ENCODE data around the gene IRF7.

DNA sequence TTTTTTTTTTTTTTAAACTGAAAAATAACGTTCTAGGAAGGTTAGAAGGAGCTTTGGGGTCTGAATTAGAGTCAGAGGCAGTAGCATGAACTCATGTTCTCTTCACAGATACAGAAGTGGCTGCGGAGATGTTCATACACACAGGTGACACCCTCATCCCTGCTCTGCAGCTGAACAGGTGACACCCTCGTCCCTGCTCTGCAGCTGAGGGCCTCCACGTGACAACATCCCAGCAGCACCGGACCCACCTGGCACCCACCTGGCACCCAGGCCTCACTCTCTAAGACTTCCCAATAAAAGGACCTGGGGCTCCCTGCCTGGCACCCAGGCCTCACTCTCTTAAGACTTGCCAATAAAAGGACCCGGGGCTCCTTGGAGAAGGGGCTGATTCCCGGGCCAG lies 41.1 kb upstream of the IRF7 start:
- TF ChIP-seq EZH2 (IDR thresholded peaks at IDR 0.05) (no peak), POLR2AphosphoS5 (IDR thresholded peaks at IDR 0.05; ENCODE audit: low read depth, low read length) (no peak), CTCF (IDR thresholded peaks at IDR 0.05 in 2 of 3, conservative IDR thresholded peaks at IDR 0.05 in 1 of 3; ENCODE audit: borderline replicate concordance in 1 of 3, insufficient read depth in 1 of 3, low read depth in 2 of 3, low read length in 2 of 3) (no peak), MAX (IDR thresholded peaks at IDR 0.05) (no peak)
- TF ChIP-seq, protein P1, sequence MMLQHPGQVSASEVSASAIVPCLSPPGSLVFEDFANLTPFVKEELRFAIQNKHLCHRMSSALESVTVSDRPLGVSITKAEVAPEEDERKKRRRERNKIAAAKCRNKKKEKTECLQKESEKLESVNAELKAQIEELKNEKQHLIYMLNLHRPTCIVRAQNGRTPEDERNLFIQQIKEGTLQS (IDR thresholded peaks at IDR 0.05), result no peak
